WTC11 (cell line): Measurements from ENCODE around the gene CALU. TPM values are rescaled to one million over a fixed set of nuclear protein-coding genes. Genes with fewer than 3 reads are reported as not detected.
A peak's percentile ranks its signal among the peaks of the same experiment; 100 is the strongest.

ENCODE experiments used
- ATAC-seq: fragments of 200-7000 bp; cut with Tn5 transposase; 2 replicates; pipeline ENCODE4 v1.10.0; 2021; ENCODE audit warnings: mild to moderate bottlenecking, moderate library complexity
- CTCF ChIA-PET: fragments of 300-600 bp; sonication (Branson Sonifier 250); formaldehyde crosslinking; loops from one replicate; lab custom pipeline; 2021; ENCODE audit warnings: antibody characterized with exemption; lab: Charles Lee
- POLR2A ChIA-PET: fragments of 350-600 bp; sonication (Branson Sonifier 250); formaldehyde crosslinking; loops from one replicate; lab custom pipeline; 2021; ENCODE audit warnings: antibody characterized with exemption; lab: Charles Lee
- DNase-seq: peaks from one replicate; pipeline ENCODE4 v3.0.0; 2021; ENCODE audit warnings: low spot score
- H3K27ac Mint-ChIP-seq: 2 replicates; pipeline ENCODE4 v1.8.0; 2021; ENCODE audit warnings: mixed read lengths
- H3K27me3 Mint-ChIP-seq: 2 replicates; pipeline ENCODE4 v1.8.0; 2021; ENCODE audit warnings: low read depth, mild to moderate bottlenecking, moderate library complexity, mixed read lengths
- H3K36me3 Mint-ChIP-seq: 2 replicates; pipeline ENCODE4 v1.8.0; 2021; ENCODE audit warnings: mixed read lengths
- H3K4me1 Mint-ChIP-seq: 2 replicates; pipeline ENCODE4 v1.8.0; 2022; ENCODE audit warnings: mixed read lengths
- H3K4me3 Mint-ChIP-seq: 2 replicates; pipeline ENCODE4 v1.8.0; 2021; ENCODE audit warnings: mild to moderate bottlenecking, moderate library complexity, mixed read lengths
- H3K9me3 Mint-ChIP-seq: 2 replicates; pipeline ENCODE4 v1.8.0; 2021; ENCODE audit warnings: mixed read lengths
- CREB1 ChIP-seq: sonication (generic); formaldehyde crosslinking; IDR thresholded peaks from 2 replicates; pipeline ENCODE4 v1.8.0; 2023; ENCODE audit warnings: mild to moderate bottlenecking, missing genetic modification reagents
- E2F1 ChIP-seq: sonication (generic); formaldehyde crosslinking; IDR thresholded peaks from 2 replicates; pipeline ENCODE4 v1.8.0; 2022; ENCODE audit warnings: mild to moderate bottlenecking, missing genetic modification reagents
- EMX1 ChIP-seq: fragments of 250-450 bp; sonication (Bioruptor Pico); IDR thresholded peaks from 2 replicates; pipeline ENCODE4 v1.8.0; 2021; ENCODE audit warnings: mild to moderate bottlenecking
- ESRRA ChIP-seq: sonication (generic); formaldehyde crosslinking; IDR thresholded peaks from 2 replicates; pipeline ENCODE4 v1.8.1; 2022; ENCODE audit warnings: mild to moderate bottlenecking, missing genetic modification reagents, borderline replicate concordance
- FOXK1 ChIP-seq: sonication (generic); formaldehyde crosslinking; IDR thresholded peaks from 2 replicates; pipeline ENCODE4 v1.8.0; 2022; ENCODE audit warnings: mild to moderate bottlenecking, moderate library complexity, missing genetic modification reagents
- FOXP1 ChIP-seq: sonication (generic); formaldehyde crosslinking; IDR thresholded peaks from 2 replicates; pipeline ENCODE4 v1.8.0; 2022; ENCODE audit warnings: missing genetic modification reagents, mild to moderate bottlenecking, moderate library complexity, borderline replicate concordance
- GABPB1 ChIP-seq: sonication (generic); formaldehyde crosslinking; IDR thresholded peaks from 2 replicates; pipeline ENCODE4 v1.8.1; 2023; ENCODE audit warnings: mild to moderate bottlenecking, missing genetic modification reagents
- GTF2I ChIP-seq: fragments of 250-450 bp; sonication (Bioruptor Pico); conservative IDR thresholded peaks from 2 replicates; pipeline ENCODE4 v1.4.0; 2021; ENCODE audit warnings: mild to moderate bottlenecking
- JUN ChIP-seq: sonication (generic); formaldehyde crosslinking; IDR thresholded peaks from 2 replicates; pipeline ENCODE4 v1.8.0; 2023; ENCODE audit warnings: mild to moderate bottlenecking, missing genetic modification reagents
- MYBL2 ChIP-seq: sonication (generic); formaldehyde crosslinking; IDR thresholded peaks from 2 replicates; pipeline ENCODE4 v1.8.1; 2023; ENCODE audit warnings: mild to moderate bottlenecking, moderate library complexity, missing genetic modification reagents
- NR1H2 ChIP-seq: sonication (generic); formaldehyde crosslinking; IDR thresholded peaks from 2 replicates; pipeline ENCODE4 v1.9.0; 2021; ENCODE audit warnings: mild to moderate bottlenecking, moderate library complexity, missing genetic modification reagents
- NR3C1 ChIP-seq: sonication (generic); formaldehyde crosslinking; conservative IDR thresholded peaks from 2 replicates; pipeline ENCODE4 v1.8.1; 2023; ENCODE audit warnings: low read depth, mild to moderate bottlenecking, missing genetic modification reagents
- SP1 ChIP-seq: sonication (generic); formaldehyde crosslinking; conservative IDR thresholded peaks from 2 replicates; pipeline ENCODE4 v1.8.1; 2022; ENCODE audit warnings: missing genetic modification reagents
- ZBTB43 ChIP-seq: sonication (generic); formaldehyde crosslinking; IDR thresholded peaks from 2 replicates; pipeline ENCODE4 v1.8.1; 2023; ENCODE audit warnings: mild to moderate bottlenecking, missing genetic modification reagents
- ZNF121 ChIP-seq: sonication (generic); formaldehyde crosslinking; IDR thresholded peaks from 2 replicates; pipeline ENCODE4 v1.8.0; 2023; ENCODE audit warnings: missing genetic modification reagents
- ZNF219 ChIP-seq: sonication (generic); formaldehyde crosslinking; IDR thresholded peaks from 2 replicates; pipeline ENCODE4 v1.8.0; 2023; ENCODE audit warnings: missing genetic modification reagents, mild to moderate bottlenecking, borderline replicate concordance
- ZNF232 ChIP-seq: sonication (generic); formaldehyde crosslinking; IDR thresholded peaks from 2 replicates; pipeline ENCODE4 v1.8.0; 2022; ENCODE audit warnings: mild to moderate bottlenecking, missing genetic modification reagents
- ZNF317 ChIP-seq: sonication (generic); formaldehyde crosslinking; IDR thresholded peaks from 2 replicates; pipeline ENCODE4 v1.8.1; 2023; ENCODE audit warnings: low read depth, mild to moderate bottlenecking, moderate library complexity, missing genetic modification reagents, borderline replicate concordance
- ZNF396 ChIP-seq: fragments of 250-450 bp; sonication (Bioruptor Pico); IDR thresholded peaks from 2 replicates; pipeline ENCODE4 v1.8.0; 2021; ENCODE audit warnings: mild to moderate bottlenecking, moderate library complexity, borderline replicate concordance
- ZNF416 ChIP-seq: fragments of 250-450 bp; sonication (Bioruptor Pico); IDR thresholded peaks from 2 replicates; pipeline ENCODE4 v1.9.0; 2021; ENCODE audit warnings: mild to moderate bottlenecking, inconsistent platforms
- ZSCAN18 ChIP-seq: fragments of 250-450 bp; sonication (Bioruptor Pico); IDR thresholded peaks from 2 replicates; pipeline ENCODE4 v2.1.2; 2022; ENCODE audit warnings: mild to moderate bottlenecking, moderate library complexity
- total RNA-seq: library from RNA; stranded (reverse); gene quantifications from 3 replicates; pipeline ENCODE4 v1.2.3, GENCODE V29; 2021
- TF ChIP-seq, protein P1 (sequence below): sonication (generic); formaldehyde crosslinking; conservative IDR thresholded peaks from 2 replicates; pipeline ENCODE4 v1.8.1; 2022; ENCODE audit warnings: mild to moderate bottlenecking, missing genetic modification reagents

CALU gene
- total RNA-seq, 1 experiment from 2014 or later: 150 TPM

GRCh38 chr7:128792471-128793180, 53.5 kb downstream of the CALU start:
- no peak for TF ChIP-seq CREB1 (CRISPR knock-in tag)
- no peak for TF ChIP-seq ZSCAN18 (CRISPR knock-in tag)
- TF ChIP-seq ZNF416: no peak
- no peak for TF ChIP-seq FOXK1 (CRISPR knock-in tag)
- no peak for TF ChIP-seq SP1
- no peak for TF ChIP-seq E2F1
- TF ChIP-seq GABPB1 (CRISPR knock-in tag): no peak
- Mint-ChIP-seq H3K27ac (peak overlapping the region; percentile 47; the same call in 1 of the 2 replicates), H3K27me3 (peaks cover 15% of the 10 kb centered on the region), H3K9me3 (peaks cover 3% of the 10 kb centered on the region; the same call in 1 of the 2 replicates), H3K4me3 (peak overlapping the region; percentile 89), H3K36me3 (peaks cover 30% of the 10 kb centered on the region), H3K4me1 (peaks cover 37% of the 10 kb centered on the region)
- ChIA-PET CTCF (interaction anchor here (0.6 to 1.3 kb wide), 5 partner anchors 19 to 126 kb away, joined by 3 to 6 read pairs (median 4); no protein-coding TSS in a partner anchor), POLR2A (interaction anchor here (0.7 to 1.2 kb wide), 3 partner anchors 12 to 41 kb away, joined by 3 read pairs; no protein-coding TSS in a partner anchor)
- no peak for ATAC-seq
- DNase-seq: no peak

DNA sequence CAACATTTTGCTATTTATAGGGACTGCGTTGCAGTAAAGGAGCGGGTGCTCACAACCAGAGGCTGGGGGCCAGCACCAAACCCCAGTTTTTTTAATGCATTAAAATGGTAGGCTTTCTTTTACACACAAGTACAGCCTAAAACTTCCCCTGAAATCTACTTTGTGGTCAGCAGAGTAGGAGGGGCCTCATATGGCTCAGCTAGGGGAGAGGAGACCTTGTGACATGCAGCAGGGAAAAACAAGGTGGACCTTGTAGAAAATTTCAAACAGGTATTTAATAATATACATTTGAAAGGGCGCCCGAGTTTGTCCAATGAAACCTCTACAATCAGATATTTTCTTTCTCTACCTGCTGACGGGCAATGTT, 54.0 kb downstream of the CALU start:
- Mint-ChIP-seq H3K27me3 (peaks cover 15% of the 10 kb centered on the region), H3K4me1 (peaks cover 37% of the 10 kb centered on the region), H3K36me3 (peaks cover 31% of the 10 kb centered on the region), H3K9me3 (peaks cover 3% of the 10 kb centered on the region; the same call in 1 of the 2 replicates), H3K27ac (no peak overlapping the region), H3K4me3 (no peak overlapping the region)
- POLR2A ChIA-PET: interaction anchor here (0.7 to 1.2 kb wide), 2 partner anchors 11 to 40 kb away, joined by 3 read pairs; no protein-coding TSS in a partner anchor
- ATAC-seq (no peak), DNase-seq (no peak)
- CTCF ChIA-PET: interaction anchor here (0.9 to 1.6 kb wide), 3 partner anchors 38 to 90 kb away, joined by 3 to 6 read pairs (median 3); no protein-coding TSS in a partner anchor
- TF ChIP-seq JUN: no peak
- TF ChIP-seq NR3C1 (CRISPR knock-in tag): no peak
- TF ChIP-seq ESRRA: no peak
- TF ChIP-seq ZNF396 (CRISPR knock-in tag): no peak
- TF ChIP-seq GABPB1 (CRISPR knock-in tag): no peak
- TF ChIP-seq, protein P1, sequence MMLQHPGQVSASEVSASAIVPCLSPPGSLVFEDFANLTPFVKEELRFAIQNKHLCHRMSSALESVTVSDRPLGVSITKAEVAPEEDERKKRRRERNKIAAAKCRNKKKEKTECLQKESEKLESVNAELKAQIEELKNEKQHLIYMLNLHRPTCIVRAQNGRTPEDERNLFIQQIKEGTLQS (CRISPR knock-in tag): no peak
- TF ChIP-seq ZNF121 (CRISPR knock-in tag): no peak
- no peak for TF ChIP-seq ZNF416
- TF ChIP-seq ZNF232 (CRISPR knock-in tag): no peak
- no peak for TF ChIP-seq GTF2I (CRISPR knock-in tag)
- TF ChIP-seq NR1H2 (CRISPR knock-in tag): no peak
- no peak for TF ChIP-seq FOXP1 (CRISPR knock-in tag)
- no peak for TF ChIP-seq ZBTB43 (CRISPR knock-in tag)
- no peak for TF ChIP-seq ZNF317
- no peak for TF ChIP-seq EMX1 (CRISPR knock-in tag)
- TF ChIP-seq MYBL2 (CRISPR knock-in tag): no peak
- TF ChIP-seq ZNF219: no peak
